GM19463 (cell line): Measurements from ENCODE around the gene TMEM129.

Experiments
- ATAC-seq: cut with Tn5 transposase; IDR thresholded peaks from one replicate; pipeline ENCODE4 v1.9.1; 2021; ENCODE audit warnings: mild to moderate bottlenecking, moderate library complexity; ENCODE audit not compliant: unreplicated experiment

Gene TMEM129

GRCh38 chr4:1745165-1745564, 24.0 kb upstream of the TMEM129 start:
- no peak for ATAC-seq

DNA sequence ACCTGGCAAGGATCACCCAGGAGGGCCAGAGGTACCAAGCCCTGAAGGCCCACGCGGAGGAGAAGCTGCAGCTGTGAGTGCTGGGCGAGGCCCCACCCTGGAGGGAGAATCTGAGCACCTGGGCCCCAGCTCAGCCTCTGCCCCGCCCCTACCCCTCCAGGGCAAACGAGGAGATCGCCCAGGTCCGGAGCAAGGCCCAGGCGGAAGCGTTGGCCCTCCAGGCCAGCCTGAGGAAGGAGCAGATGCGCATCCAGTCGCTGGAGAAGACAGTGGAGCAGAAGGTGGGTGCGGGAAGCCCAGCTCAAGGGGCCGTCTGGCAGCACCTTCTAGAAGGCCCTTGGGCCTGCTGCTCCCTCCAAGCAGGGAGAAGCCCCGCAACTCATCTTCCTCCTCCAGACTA, 23.4 kb upstream of the TMEM129 start:
- ATAC-seq, result no peak

DNA sequence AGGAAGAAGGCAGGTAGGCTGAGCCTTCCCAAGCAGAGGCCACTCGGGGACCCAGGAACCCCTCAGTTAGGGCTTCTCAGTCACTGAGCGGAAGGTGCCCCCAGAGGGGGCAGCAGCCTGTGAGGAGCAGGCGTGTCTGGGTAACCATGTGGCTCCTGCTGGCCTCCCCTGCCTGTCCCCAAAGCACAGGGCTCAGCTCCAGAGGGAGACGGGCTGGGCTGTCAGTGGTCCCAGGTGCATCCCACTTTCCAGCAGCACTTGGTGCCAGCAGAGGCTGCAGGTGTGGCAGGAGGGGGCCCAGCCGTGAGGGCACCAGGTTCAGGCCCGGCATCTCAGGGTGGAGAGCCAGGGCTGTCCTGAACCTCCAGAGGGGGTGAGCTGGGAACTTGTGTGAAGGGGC, 22.9 kb upstream of the TMEM129 start:
- no peak for ATAC-seq

DNA sequence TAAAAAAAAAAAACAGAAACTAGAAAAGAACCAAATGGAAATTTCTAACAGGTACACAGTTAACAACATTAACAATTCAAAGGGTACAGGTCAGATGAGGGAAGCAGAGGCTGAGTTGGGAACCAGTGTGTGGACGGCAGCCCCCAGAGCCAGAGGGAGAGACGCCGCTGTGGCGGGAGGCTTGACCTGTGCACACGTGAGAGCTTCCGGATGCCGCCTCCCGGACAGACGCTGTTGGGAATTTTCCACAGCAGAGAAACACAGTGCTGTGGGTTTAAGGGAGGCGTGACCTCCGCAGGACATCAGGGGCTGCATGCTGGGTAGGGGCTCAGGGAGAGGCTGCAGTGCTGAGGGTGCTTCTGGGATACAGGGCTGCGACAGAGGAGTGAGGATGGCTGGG, 22.4 kb upstream of the TMEM129 start:
- no peak for ATAC-seq

DNA sequence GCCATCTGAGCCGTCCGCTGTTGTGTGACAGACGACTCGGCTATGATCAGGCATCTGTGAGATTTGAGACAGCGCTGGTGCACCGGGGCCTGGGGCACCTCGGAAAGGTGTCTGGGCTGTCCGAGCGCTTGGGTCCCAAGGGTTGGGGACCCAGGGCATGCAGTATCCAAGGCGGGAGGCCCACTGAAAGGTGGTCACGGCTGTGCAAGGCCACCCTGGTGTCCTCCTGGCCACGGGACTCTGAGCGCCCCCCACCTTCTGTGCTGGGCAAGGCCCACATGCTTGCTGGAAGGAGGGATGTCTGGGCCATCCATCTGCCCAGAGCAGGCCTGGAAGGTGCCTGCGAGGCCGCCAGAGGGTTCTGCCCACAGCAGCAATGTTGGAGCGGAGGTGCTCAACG, 20.1 kb upstream of the TMEM129 start:
- no peak for ATAC-seq

DNA sequence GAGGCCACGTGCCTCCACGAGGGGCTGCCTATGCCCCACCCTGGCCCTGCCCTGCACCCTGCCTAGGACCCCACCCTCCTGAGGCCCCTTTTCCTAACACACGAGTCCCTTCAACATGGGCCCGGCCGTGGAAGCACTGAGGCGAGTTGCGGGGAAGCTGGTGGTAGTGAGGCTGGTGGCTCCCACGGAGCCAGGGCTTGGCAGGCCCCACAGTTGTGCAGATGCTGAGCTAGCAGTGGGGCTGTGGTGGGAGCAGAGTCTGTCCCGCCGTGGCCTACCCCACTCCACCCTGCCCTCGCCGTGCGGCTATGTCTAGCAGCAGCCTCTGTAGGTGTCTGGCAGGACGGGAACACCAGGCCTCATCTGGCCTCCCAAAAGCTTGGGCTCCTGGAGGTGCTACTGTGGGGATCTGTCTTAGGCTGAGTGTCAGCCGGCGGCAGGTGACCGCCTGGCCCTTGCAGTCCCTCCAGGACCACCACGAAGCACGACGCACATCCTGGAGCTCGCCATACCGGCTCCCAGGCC, 19.0 kb upstream of the TMEM129 start:
- no peak for ATAC-seq

GRCh38 chr4:1739358-1739757, 18.2 kb upstream of the TMEM129 start:
- ATAC-seq, result no peak

GRCh38 chr4:1738410-1738809, 17.3 kb upstream of the TMEM129 start:
- no peak for ATAC-seq

DNA sequence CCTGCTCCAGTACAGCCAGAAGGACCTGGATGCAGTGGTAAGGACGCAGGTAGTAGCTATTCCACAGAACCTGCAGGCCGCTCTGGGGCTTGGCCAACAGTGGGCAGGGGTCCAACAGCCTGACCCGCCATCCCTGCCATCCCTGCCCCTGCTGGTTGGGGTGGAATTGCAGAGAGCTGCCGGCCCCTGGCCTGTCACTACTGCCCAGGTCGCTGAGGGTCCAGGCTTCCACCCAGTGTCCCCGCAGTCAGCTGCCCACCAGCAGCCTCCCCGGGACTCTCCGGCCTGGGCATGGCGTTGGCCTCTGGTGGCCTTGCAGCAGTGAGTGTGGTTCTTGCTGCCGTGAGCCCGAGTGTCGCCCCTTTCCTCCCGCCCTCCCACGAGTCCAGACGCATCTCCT, 16.5 kb upstream of the TMEM129 start:
- no peak for ATAC-seq

- ATAC-seq, result no peak
Observed at GRCh38 chr4:1736812-1737211, 15.7 kb upstream of the TMEM129 start.

GRCh38 chr4:1735215-1735614, 14.1 kb upstream of the TMEM129 start:
- ATAC-seq, result no peak

- ATAC-seq, result no peak
Observed at GRCh38 chr4:1732911-1733310, 11.8 kb upstream of the TMEM129 start.

DNA sequence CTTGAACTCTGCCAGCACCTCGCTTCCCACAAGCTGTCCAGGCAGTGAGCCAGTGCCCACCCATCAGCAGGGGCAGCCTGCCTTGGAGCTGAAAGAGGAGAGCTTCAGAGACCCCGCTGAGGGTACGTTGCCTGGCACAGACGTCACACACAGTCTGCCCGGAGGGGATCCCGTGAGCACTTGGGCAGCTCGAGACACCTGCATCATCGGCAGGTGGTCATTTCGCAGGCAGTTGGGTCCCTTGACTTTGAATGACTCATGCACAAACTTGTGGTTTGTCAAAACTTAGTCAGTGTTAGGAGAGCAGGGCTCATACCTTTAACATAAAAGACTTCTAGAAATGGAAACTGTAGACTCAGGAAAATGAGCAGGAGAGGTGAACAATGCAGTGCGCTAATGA, 10.1 kb upstream of the TMEM129 start:
- ATAC-seq, result no peak

GRCh38 chr4:1730532-1731135, 9.5 kb upstream of the TMEM129 start:
- no peak for ATAC-seq

DNA sequence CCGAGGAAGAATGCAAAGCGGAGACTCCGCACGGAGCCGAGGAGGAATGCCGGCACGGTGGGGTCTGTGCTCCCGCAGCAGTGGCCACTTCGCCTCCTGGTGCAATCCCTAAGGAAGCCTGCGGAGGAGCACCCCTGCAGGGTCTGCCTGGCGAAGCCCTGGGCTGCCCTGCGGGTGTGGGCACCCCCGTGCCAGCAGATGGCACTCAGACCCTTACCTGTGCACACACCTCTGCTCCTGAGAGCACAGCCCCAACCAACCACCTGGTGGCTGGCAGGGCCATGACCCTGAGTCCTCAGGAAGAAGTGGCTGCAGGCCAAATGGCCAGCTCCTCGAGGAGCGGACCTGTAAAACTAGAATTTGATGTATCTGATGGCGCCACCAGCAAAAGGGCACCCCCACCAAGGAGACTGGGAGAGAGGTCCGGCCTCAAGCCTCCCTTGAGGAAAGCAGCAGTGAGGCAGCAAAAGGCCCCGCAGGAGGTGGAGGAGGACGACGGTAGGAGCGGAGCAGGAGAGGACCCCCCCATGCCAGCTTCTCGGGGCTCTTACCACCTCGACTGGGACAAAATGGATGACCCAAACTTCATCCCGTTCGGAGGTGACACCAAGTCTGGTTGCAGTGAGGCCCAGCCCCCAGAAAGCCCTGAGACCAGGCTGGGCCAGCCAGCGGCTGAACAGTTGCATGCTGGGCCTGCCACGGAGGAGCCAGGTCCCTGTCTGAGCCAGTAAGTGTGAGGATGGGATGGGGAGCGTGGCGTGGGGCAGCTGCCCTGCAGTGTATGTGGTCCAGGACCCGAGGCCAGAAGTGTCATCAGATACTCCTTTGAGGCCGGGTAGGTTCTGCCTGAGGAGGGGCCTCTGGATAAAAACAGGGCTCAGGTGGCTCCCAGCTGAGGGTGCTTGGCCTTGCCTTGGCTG, 7.2 kb upstream of the TMEM129 start:
- ATAC-seq, result no peak

- no peak for ATAC-seq
Observed at GRCh38 chr4:1727117-1728031, 6.3 kb upstream of the TMEM129 start.

DNA sequence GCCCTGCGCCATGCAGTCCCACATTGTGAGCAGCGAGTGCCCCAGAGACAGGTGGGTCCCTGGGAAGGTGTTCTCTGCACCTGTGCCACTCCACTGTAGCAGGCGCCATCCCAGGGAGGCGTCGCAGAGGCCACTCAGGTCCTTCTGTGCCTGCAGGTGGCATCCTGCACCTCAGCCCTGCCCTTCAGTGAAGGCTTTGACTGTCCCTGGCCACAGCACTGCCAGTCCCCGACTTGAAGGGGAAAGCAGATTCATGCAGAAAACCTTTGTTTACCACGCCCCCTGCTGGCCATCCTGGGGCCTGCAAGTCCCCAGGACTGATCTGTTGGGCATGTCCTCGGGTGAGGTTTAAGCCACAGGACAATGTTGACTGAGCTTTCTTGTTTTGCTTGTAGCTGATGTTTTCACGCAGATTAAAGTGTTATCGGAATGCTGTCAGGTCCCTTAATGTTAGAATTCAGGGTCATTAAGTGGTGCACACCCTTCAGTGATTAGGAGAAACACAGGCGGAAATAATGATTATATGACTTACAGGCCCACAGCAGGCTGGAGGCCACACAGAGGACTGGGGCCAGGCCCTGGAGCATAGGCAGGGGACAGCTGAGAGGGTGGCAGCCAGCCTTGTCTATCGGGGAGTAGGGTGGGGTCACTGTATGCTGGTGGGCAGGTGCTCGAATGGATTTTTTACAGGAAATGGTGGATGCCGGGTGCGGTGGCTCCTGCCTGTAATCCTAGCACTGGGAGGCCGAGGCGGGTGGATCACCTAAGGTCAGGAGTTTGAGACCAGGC, 5.2 kb upstream of the TMEM129 start:
- no peak for ATAC-seq

- ATAC-seq, result no peak
Observed at GRCh38 chr4:1725521-1725920, 4.4 kb upstream of the TMEM129 start.

- ATAC-seq, result no peak
Observed at GRCh38 chr4:1723131-1723801, 2.1 kb upstream of the TMEM129 start.
